HG03457 (cell line): ENCODE results near the gene ESPN.
"Not testable (repeated sequence)": the region's sequence is repeated elsewhere in the genome, so short reads cannot be mapped to it uniquely, and the experiment has no call there.

Experiments
- ATAC-seq: cut with Tn5 transposase; IDR thresholded peaks from one replicate; pipeline ENCODE4 v1.9.1; 2021; ENCODE audit warnings: moderate number of reproducible peaks; ENCODE audit not compliant: unreplicated experiment

ESPN gene

GRCh38 chr1:6427441-6428390, 3.1 kb downstream of the ESPN start:
- ATAC-seq, result no peak

GRCh38 chr1:6428453-6428852, 3.9 kb downstream of the ESPN start:
- not testable (repeated sequence) for ATAC-seq

- ATAC-seq, result not testable (repeated sequence)
Observed at GRCh38 chr1:6429660-6430411, 5.3 kb downstream of the ESPN start.

- ATAC-seq, result not testable (repeated sequence)
Observed at GRCh38 chr1:6431645-6432579, 7.3 kb downstream of the ESPN start.

- no peak for ATAC-seq
Observed at GRCh38 chr1:6434186-6434585, 9.6 kb downstream of the ESPN start.

GRCh38 chr1:6435129-6435528, 10.6 kb downstream of the ESPN start:
- ATAC-seq, result no peak

- no peak for ATAC-seq
Observed at GRCh38 chr1:6435547-6435946, 11.0 kb downstream of the ESPN start.

- not testable (repeated sequence) for ATAC-seq
Observed at GRCh38 chr1:6436277-6436676, 11.7 kb downstream of the ESPN start.

GRCh38 chr1:6437012-6437700, 12.6 kb downstream of the ESPN start:
- ATAC-seq, result not testable (repeated sequence)

- no peak for ATAC-seq
Observed at GRCh38 chr1:6438047-6438525, 13.5 kb downstream of the ESPN start.

GRCh38 chr1:6440198-6441126, 15.9 kb downstream of the ESPN start:
- no peak for ATAC-seq

- ATAC-seq, result no peak
Observed at GRCh38 chr1:6441586-6441985, 17.0 kb downstream of the ESPN start.

GRCh38 chr1:6443339-6444115, 19.0 kb downstream of the ESPN start:
- ATAC-seq, result no peak

- no peak for ATAC-seq
Observed at GRCh38 chr1:6444377-6444776, 19.8 kb downstream of the ESPN start.

- ATAC-seq, result no peak
Observed at GRCh38 chr1:6445062-6445763, 20.6 kb downstream of the ESPN start.

- ATAC-seq, result not testable (repeated sequence)
Observed at GRCh38 chr1:6445929-6446328, 21.4 kb downstream of the ESPN start.

GRCh38 chr1:6446665-6447015, 22.1 kb downstream of the ESPN start:
- ATAC-seq, result no peak
